ENCODE data around the gene SKA1. TPM values are rescaled to one million over a fixed set of nuclear protein-coding genes. Genes with fewer than 3 reads are reported as not detected.

Gene SKA1
- total and polyA plus RNA-seq, 9 of the 15 experiments (the other 6 are each of a cell fraction or from before 2014, with no cell fraction given), result 27.8 to 67.2 (median 41.9) TPM

DNA sequence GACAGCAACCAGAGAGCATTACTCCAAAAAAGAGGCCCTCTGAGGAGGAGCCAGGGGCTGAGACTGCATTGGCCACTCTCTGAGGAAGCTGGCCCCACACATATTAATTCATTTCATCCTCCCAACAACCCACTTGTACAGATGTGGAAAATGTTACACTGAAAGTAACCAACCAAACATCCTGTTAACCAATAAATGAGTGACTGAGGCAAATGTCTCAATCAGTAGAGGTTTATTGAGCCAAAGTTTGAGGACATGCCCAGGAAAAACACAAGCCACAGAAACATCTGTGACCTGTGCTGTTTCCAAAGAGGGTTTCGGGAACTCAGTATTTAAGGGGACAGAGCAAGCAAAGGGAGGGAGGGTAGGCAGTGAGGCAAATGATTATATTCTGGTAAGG is 53.0 kb downstream of the SKA1 start:
- ChIA-PET CTCF (ENCODE audit: low intra/inter-chr PET ratio) (no interaction called here), POLR2A (interaction anchor here (0.6 kb wide), 1 partner anchor 179 kb away, joined by 3 read pairs; no protein-coding TSS in a partner anchor)
- no peaks in the 10 kb centered on the region for H3K9me1 ChIP-seq (ENCODE audit: control insufficient read depth, insufficient read depth, low read length)
- H3K36me3 ChIP-seq (ENCODE audit: control insufficient read depth, insufficient read depth, low read length), result no peaks in the 10 kb centered on the region
- DNase-seq (ENCODE audit: extremely low read depth in 1 of 4, low spot score in 3 of 4) (no peak), ATAC-seq (no peak), FAIRE-seq (no peak)
- no TSS peak for BruUV-seq (replicated peaks)
- intact Hi-C loops (cut with micrococcal nuclease), result loop anchor here (5.0 kb wide), 3 partner anchors 71 to 566 kb away; partner anchors contain the start of gene CXXC1
- H3K4me1 ChIP-seq (replicated peaks in 1 of 2; ENCODE audit: control insufficient read depth in 2 of 2, insufficient read depth in 2 of 2, low read length in 2 of 2), result peaks cover 0 to 15% of the 10 kb centered on the region in 2 experiments; a peak in 3 of 5 replicates
- no peak overlapping the region for H3K4me3 ChIP-seq
- no peak overlapping the region for H3K9ac ChIP-seq (ENCODE audit: insufficient read depth in 1 of 2, low read depth in 2 of 2, low read length in 2 of 2)
- H4K20me1 ChIP-seq (replicated peaks; ENCODE audit: control insufficient read depth, insufficient read depth, low read length), result no peaks in the 10 kb centered on the region
- peaks cover 24% of the 10 kb centered on the region for H3K9me3 ChIP-seq (replicated peaks; ENCODE audit: control insufficient read depth, insufficient read depth, low read depth, low read length)
- H3K4me2 ChIP-seq (ENCODE audit: insufficient read depth, low read length), result no peak overlapping the region
- in situ Hi-C loops (cut with MboI), result no loop called here
- 100% methylated on average over 1 of the region's 1 CpG for WGBS (ENCODE audit: insufficient coverage, low coverage, missing lambda C conversion rate)
- peak overlapping the region; percentile 44; the same call in 1 of the 2 replicates for H2AFZ ChIP-seq (ENCODE audit: low read depth, low read length)
- H3K27ac ChIP-seq (ENCODE audit: extremely low read depth, low read depth, low read length), result no peak overlapping the region
- TF ChIP-seq SIRT6 (IDR thresholded peaks at IDR 0.05; ENCODE audit: low read depth, low read length) (no peak), GABPA (tag; conservative IDR thresholded peaks at IDR 0.05; ENCODE audit: low read depth) (no peak), ZNF143 (CRISPR knock-in tag; IDR thresholded peaks at IDR 0.05) (no peak), STAG1 (CRISPR knock-in tag; IDR thresholded peaks at IDR 0.05; ENCODE audit: borderline replicate concordance) (no peak), ELF1 (tag; IDR thresholded peaks at IDR 0.05) (no peak)
- H3K27me3 ChIP-seq (ENCODE audit: control insufficient read depth in 2 of 2, insufficient read depth in 2 of 2, low read length in 2 of 2), result no peaks in the 10 kb centered on the region
- no peaks in the 10 kb centered on the region for H3K79me2 ChIP-seq (ENCODE audit: control insufficient read depth, insufficient read depth, low read length)
